WTC11 (cell line): Measurements from ENCODE around the gene MEAF6. TPM values are rescaled to one million over a fixed set of nuclear protein-coding genes. Genes with fewer than 3 reads are reported as not detected.
"Not testable (repeated sequence)": the region's sequence is repeated elsewhere in the genome, so short reads cannot be mapped to it uniquely, and the experiment has no call there.

ENCODE experiments used
- ATAC-seq: fragments of 200-7000 bp; cut with Tn5 transposase; 2 replicates; pipeline ENCODE4 v1.10.0; 2021; ENCODE audit warnings: mild to moderate bottlenecking, moderate library complexity
- CTCF ChIA-PET: fragments of 300-600 bp; sonication (Branson Sonifier 250); formaldehyde crosslinking; loops from one replicate; lab custom pipeline; 2021; ENCODE audit warnings: antibody characterized with exemption; lab: Charles Lee
- POLR2A ChIA-PET: fragments of 350-600 bp; sonication (Branson Sonifier 250); formaldehyde crosslinking; loops from one replicate; lab custom pipeline; 2021; ENCODE audit warnings: antibody characterized with exemption; lab: Charles Lee
- DNase-seq: peaks from one replicate; pipeline ENCODE4 v3.0.0; 2021; ENCODE audit warnings: low spot score
- H3K27ac Mint-ChIP-seq: 2 replicates; pipeline ENCODE4 v1.8.0; 2021; ENCODE audit warnings: mixed read lengths
- H3K27me3 Mint-ChIP-seq: 2 replicates; pipeline ENCODE4 v1.8.0; 2021; ENCODE audit warnings: low read depth, mild to moderate bottlenecking, moderate library complexity, mixed read lengths
- H3K36me3 Mint-ChIP-seq: 2 replicates; pipeline ENCODE4 v1.8.0; 2021; ENCODE audit warnings: mixed read lengths
- H3K4me1 Mint-ChIP-seq: 2 replicates; pipeline ENCODE4 v1.8.0; 2022; ENCODE audit warnings: mixed read lengths
- H3K4me3 Mint-ChIP-seq: 2 replicates; pipeline ENCODE4 v1.8.0; 2021; ENCODE audit warnings: mild to moderate bottlenecking, moderate library complexity, mixed read lengths
- H3K9me3 Mint-ChIP-seq: 2 replicates; pipeline ENCODE4 v1.8.0; 2021; ENCODE audit warnings: mixed read lengths
- ATF2 ChIP-seq: sonication (generic); formaldehyde crosslinking; IDR thresholded peaks from 2 replicates; pipeline ENCODE4 v1.8.1; 2022; ENCODE audit warnings: low read depth, missing genetic modification reagents, borderline replicate concordance
- CREM ChIP-seq: sonication (generic); formaldehyde crosslinking; IDR thresholded peaks from 2 replicates; pipeline ENCODE4 v1.8.1; 2022; ENCODE audit warnings: mild to moderate bottlenecking, missing genetic modification reagents, moderate library complexity
- CTCF ChIP-seq: fragments of 200-600 bp; IDR thresholded peaks from 2 replicates; pipeline ENCODE4 v1.8.0; 2022; ENCODE audit warnings: antibody characterized with exemption
- ERG ChIP-seq: fragments of 250-450 bp; sonication (Bioruptor Pico); IDR thresholded peaks from 2 replicates; pipeline ENCODE4 v1.8.0; 2021; ENCODE audit warnings: mild to moderate bottlenecking
- FOXK1 ChIP-seq: sonication (generic); formaldehyde crosslinking; IDR thresholded peaks from 2 replicates; pipeline ENCODE4 v1.8.0; 2022; ENCODE audit warnings: mild to moderate bottlenecking, moderate library complexity, missing genetic modification reagents
- FOXP1 ChIP-seq: sonication (generic); formaldehyde crosslinking; IDR thresholded peaks from 2 replicates; pipeline ENCODE4 v1.8.0; 2022; ENCODE audit warnings: missing genetic modification reagents, mild to moderate bottlenecking, moderate library complexity, borderline replicate concordance
- JUN ChIP-seq: sonication (generic); formaldehyde crosslinking; IDR thresholded peaks from 2 replicates; pipeline ENCODE4 v1.8.0; 2023; ENCODE audit warnings: mild to moderate bottlenecking, missing genetic modification reagents
- MYBL2 ChIP-seq: sonication (generic); formaldehyde crosslinking; IDR thresholded peaks from 2 replicates; pipeline ENCODE4 v1.8.1; 2023; ENCODE audit warnings: mild to moderate bottlenecking, moderate library complexity, missing genetic modification reagents
- NFE2L1 ChIP-seq: sonication (generic); formaldehyde crosslinking; IDR thresholded peaks from 2 replicates; pipeline ENCODE4 v1.8.1; 2023; ENCODE audit warnings: missing genetic modification reagents
- NFYB ChIP-seq: sonication (generic); formaldehyde crosslinking; conservative IDR thresholded peaks from 2 replicates; pipeline ENCODE4 v1.8.0; 2022; ENCODE audit warnings: low read depth, missing genetic modification reagents
- NR2C2 ChIP-seq: sonication (generic); formaldehyde crosslinking; IDR thresholded peaks from 2 replicates; pipeline ENCODE4 v1.8.0; 2022; ENCODE audit warnings: mild to moderate bottlenecking, missing genetic modification reagents
- PRDM15 ChIP-seq: sonication (generic); formaldehyde crosslinking; IDR thresholded peaks from 2 replicates; pipeline ENCODE4 v1.8.0; 2022; ENCODE audit warnings: missing genetic modification reagents
- RELA ChIP-seq: sonication (generic); formaldehyde crosslinking; IDR thresholded peaks from 2 replicates; pipeline ENCODE4 v1.8.1; 2022; ENCODE audit warnings: missing genetic modification reagents, mild to moderate bottlenecking, borderline replicate concordance
- USF1 ChIP-seq: sonication (generic); formaldehyde crosslinking; IDR thresholded peaks from 2 replicates; pipeline ENCODE4 v1.8.0; 2022; ENCODE audit warnings: mild to moderate bottlenecking, missing genetic modification reagents
- USF2 ChIP-seq: sonication (generic); formaldehyde crosslinking; IDR thresholded peaks from 2 replicates; pipeline ENCODE4 v1.8.1; 2023; ENCODE audit warnings: mild to moderate bottlenecking, missing genetic modification reagents, moderate library complexity
- ZMAT4 ChIP-seq: fragments of 250-450 bp; sonication (Bioruptor Pico); IDR thresholded peaks from 2 replicates; pipeline ENCODE4 v1.9.0; 2021; ENCODE audit warnings: mild to moderate bottlenecking
- ZNF263 ChIP-seq: sonication (generic); formaldehyde crosslinking; IDR thresholded peaks from 2 replicates; pipeline ENCODE4 v1.8.1; 2022; ENCODE audit warnings: low read depth, mild to moderate bottlenecking, moderate library complexity, missing genetic modification reagents
- ZNF416 ChIP-seq: fragments of 250-450 bp; sonication (Bioruptor Pico); IDR thresholded peaks from 2 replicates; pipeline ENCODE4 v1.9.0; 2021; ENCODE audit warnings: mild to moderate bottlenecking, inconsistent platforms
- ZNF425 ChIP-seq: fragments of 250-450 bp; sonication (Bioruptor Pico); conservative IDR thresholded peaks from 2 replicates; pipeline ENCODE4 v1.9.0; 2021; ENCODE audit warnings: mild to moderate bottlenecking
- total RNA-seq: library from RNA; stranded (reverse); gene quantifications from 3 replicates; pipeline ENCODE4 v1.2.3, GENCODE V29; 2021

MEAF6 gene
- total RNA-seq, 1 experiment from 2014 or later, result 37.4 TPM

- ATAC-seq, CTCF ChIA-PET, H3K4me3 Mint-ChIP-seq, DNase-seq, POLR2A ChIA-PET, H3K27me3 Mint-ChIP-seq, H3K36me3 Mint-ChIP-seq, H3K27ac Mint-ChIP-seq: not testable (repeated sequence)
- peak; percentile 57 for TF ChIP-seq NFYB (CRISPR knock-in tag)
- H3K9me3 Mint-ChIP-seq, result peaks cover 15% of the 10 kb centered on the region
- H3K4me1 Mint-ChIP-seq, result peaks cover 22% of the 10 kb centered on the region
Measured at GRCh38 chr1:37518929-37519328, 4.4 kb upstream of the MEAF6 start.

GRCh38 chr1:37518241-37518640 is 3.7 kb upstream of the MEAF6 start:
- peaks cover 15% of the 10 kb centered on the region for H3K9me3 Mint-ChIP-seq
- H3K27ac Mint-ChIP-seq, ATAC-seq, DNase-seq, H3K4me3 Mint-ChIP-seq, POLR2A ChIA-PET, H3K27me3 Mint-ChIP-seq, CTCF ChIA-PET, H3K36me3 Mint-ChIP-seq: not testable (repeated sequence)
- peaks cover 26% of the 10 kb centered on the region for H3K4me1 Mint-ChIP-seq

GRCh38 chr1:37517569-37517968 is 3.0 kb upstream of the MEAF6 start:
- no peak overlapping the region for H3K4me3 Mint-ChIP-seq
- TF ChIP-seq ZNF263 (CRISPR knock-in tag), result no peak
- no peak for TF ChIP-seq ZNF416 (CRISPR knock-in tag)
- TF ChIP-seq PRDM15 (CRISPR knock-in tag), result no peak
- TF ChIP-seq ZNF425 (CRISPR knock-in tag), result no peak
- no peak for TF ChIP-seq ERG
- TF ChIP-seq ZMAT4, result no peak
- no peak for TF ChIP-seq JUN
- TF ChIP-seq CTCF, result no peak
- TF ChIP-seq FOXK1 (CRISPR knock-in tag), result no peak
- no peak for TF ChIP-seq NR2C2 (CRISPR knock-in tag)
- TF ChIP-seq NFE2L1, result no peak
- TF ChIP-seq FOXP1 (CRISPR knock-in tag), result no peak
- no peak for TF ChIP-seq USF1 (CRISPR knock-in tag)
- TF ChIP-seq ATF2 (CRISPR knock-in tag), result no peak
- no peak for TF ChIP-seq MYBL2 (CRISPR knock-in tag)
- TF ChIP-seq CREM (CRISPR knock-in tag), result no peak
- no peak for TF ChIP-seq RELA (CRISPR knock-in tag)
- no peak for TF ChIP-seq USF2 (CRISPR knock-in tag)

More at GRCh38 chr1:37517569-37517968, 3.0 kb upstream of the MEAF6 start:
- DNase-seq (no peak), ATAC-seq (no peak)
- Mint-ChIP-seq H3K36me3 (peaks cover 3% of the 10 kb centered on the region; the same call in 1 of the 2 replicates), H3K4me1 (peaks cover 27% of the 10 kb centered on the region), H3K9me3 (peaks cover 11% of the 10 kb centered on the region), H3K27ac (no peak overlapping the region), H3K27me3 (0 out of 2 replicates have a peak, but pooled peaks cover 6% of the 10 kb centered on the region)
- ChIA-PET POLR2A (no interaction called here), CTCF (no interaction called here)
